Measurements from ENCODE around the gene PTCH2.

The PTCH2 gene

DNA sequence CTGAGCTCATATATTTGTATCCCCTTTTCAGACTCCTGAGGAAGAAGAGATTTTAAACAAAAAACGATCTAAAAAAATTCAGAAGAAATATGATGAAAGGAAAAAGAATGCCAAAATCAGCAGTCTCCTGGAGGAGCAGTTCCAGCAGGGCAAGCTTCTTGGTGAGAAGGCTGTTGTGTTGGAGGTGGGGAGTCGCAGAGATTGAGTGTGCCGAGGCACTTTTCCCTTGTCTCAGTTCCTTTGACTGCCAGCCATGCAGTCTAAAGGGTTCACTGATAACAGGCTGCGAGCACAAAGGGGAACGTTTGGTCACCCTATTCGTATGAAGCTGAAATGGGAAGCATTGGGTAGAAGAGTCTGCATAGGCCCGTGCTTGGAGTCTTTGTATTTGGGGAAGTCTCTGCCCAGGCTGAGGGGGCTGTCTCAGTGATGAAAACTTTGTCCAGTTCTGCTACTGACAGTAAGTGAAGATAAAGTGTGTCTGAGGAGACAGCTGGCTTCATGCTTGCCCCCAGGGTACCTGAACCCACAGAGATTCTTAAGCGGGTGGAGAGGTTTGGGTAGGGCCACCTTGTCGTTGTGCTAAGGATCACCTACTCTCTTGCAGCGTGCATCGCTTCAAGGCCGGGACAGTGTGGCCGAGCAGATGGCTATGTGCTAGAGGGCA is 65.0 kb downstream of the PTCH2 start:
- DNase-seq (ENCODE audit: low read depth): no peak

- DNase-seq (ENCODE audit: low read depth): no peak
Measured at GRCh38 chr1:44777547-44777946, 65.5 kb downstream of the PTCH2 start.

GRCh38 chr1:44776730-44777068 is 66.4 kb downstream of the PTCH2 start:
- DNase-seq (ENCODE audit: low read depth): no peak

DNA sequence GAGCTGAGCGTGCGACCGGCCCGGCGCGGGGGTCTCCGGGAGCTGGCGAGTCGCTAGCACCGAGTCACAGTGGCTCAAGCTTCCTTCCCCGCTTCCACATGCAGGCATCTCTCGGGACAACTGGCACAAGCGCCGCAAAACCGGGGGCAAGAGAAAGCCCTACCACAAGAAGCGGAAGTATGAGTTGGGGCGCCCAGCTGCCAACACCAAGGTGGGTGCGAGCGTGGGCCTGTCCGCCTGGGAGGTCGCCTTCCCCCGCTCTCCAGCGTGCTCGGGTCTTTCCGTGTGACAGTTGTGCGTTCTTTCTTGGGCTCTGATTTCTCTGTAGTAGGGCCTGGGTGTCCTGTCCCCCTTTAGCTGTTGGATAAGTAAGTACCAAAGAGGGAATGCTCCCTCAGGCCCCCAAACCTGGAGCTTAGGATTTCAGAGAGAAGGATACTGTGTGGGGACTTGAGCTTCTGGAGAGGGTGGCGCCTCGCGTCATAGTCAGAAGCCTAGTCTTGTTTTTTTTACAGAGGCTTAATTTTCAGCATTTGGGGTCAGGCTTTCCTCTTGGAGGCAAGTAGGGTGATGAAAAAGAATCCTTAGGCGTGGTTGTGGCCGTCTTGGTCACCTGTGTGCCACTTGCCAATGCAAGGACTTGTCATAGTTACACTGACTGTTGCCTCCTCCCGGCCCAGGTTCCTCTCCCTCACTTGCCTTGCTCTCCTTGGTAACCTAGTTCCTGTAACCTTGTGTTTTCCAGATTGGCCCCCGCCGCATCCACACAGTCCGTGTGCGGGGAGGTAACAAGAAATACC is 66.9 kb downstream of the PTCH2 start:
- no peak for DNase-seq (ENCODE audit: low read depth)

DNA sequence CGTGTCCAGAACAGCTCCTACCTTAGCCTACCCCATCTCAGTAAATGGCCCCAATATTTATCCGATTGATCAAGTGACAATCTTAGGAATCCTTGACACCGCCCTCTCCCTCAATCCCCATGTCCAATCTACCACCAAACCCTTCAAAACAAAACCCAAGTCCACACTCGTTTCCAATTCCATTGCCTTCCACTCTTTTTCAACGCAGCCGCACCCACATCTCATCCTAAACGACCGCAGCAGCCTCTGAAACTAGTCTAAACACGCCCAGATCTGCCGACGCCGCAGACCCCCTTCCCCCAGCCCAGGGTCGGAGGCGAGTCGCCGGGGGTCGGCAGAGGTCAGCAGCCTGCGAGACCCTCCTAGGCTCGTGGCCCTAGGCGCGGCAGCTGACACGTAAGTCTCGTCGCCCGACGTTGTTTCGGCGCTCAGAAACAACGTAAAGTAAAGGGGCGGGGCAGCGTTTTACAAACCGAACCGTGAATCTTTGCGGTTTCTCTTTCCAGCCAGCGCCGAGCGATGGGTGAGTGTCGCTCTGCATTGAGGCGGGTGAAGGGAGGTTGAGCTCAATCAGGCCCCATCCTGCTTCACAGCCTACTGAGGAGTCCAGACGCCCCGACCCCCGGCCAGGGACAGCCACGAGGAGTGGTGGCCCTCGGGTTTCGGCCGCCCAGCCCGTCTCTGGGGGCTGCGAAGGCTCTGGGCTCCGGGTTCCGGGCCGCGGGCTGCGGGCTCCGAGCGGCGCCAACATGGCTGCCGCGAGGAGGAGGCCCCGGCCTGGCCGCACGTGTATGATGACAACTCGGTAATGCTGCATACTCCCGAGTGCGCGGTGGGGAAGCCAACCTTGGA is 67.7 kb downstream of the PTCH2 start, which contains the start of gene RPS8:
RPS8 (plus strand) TSS at position 463 of the 852 bp plus-strand sequence; CDS start at position 520, 57 bp downstream.
- DNase-seq (ENCODE audit: low read depth): peak; percentile 93
